Measurements from ENCODE around the gene RGS7.
"Not testable (repeated sequence)": the region's sequence is repeated elsewhere in the genome, so short reads cannot be mapped to it uniquely, and the experiment has no call there.

RGS7 gene

GRCh38 chr1:241275226-241275625 lies 81.8 kb downstream of the RGS7 start:
- in situ Hi-C loops (cut with MboI; ENCODE audit: low sequenced_read_pairs) = no loop called here

DNA sequence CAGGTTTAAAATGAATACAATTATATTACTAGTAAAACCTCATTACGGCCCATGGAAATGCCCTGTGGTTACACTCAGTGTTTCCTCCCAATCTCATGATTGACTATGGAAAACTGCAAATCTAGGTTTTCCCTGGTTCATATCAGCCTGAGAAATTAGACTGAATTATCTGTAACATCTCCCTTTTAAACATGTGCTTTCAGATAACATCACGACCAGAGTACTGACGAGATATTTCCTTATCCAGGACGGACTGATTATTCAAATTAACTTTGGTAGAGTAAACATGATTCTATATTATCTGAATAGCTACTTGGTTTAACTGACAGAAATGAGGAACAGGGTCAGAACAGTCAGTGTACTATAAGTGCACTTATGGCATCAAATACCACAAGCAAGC lies 82.3 kb downstream of the RGS7 start:
- in situ Hi-C loops (cut with MboI; ENCODE audit: low sequenced_read_pairs) = no loop called here

DNA sequence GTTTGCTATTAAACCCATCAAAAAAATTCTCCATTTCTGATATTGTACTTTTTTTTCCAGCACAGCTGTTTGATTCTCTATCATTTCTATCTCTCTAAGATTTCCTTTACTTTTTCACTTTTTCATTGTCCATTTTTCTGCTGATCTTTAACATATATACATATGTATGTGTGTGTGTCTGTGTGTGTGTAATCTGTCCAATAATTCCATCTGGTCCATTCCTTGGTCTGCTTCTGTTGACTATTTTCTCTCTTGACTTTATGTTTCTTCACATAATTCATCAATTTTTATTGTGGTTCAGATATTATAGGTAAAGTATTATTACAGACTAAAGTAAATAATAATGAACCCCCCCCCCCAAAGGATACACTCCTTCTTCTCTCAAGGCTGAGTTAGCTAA lies 84.2 kb downstream of the RGS7 start:
- in situ Hi-C loops (cut with MboI; ENCODE audit: low sequenced_read_pairs) = no loop called here

GRCh38 chr1:241271427-241271826 lies 85.6 kb downstream of the RGS7 start:
- in situ Hi-C loops (cut with MboI; ENCODE audit: low sequenced_read_pairs) = no loop called here

GRCh38 chr1:241270016-241270415 lies 87.0 kb downstream of the RGS7 start:
- in situ Hi-C loops (cut with MboI; ENCODE audit: low sequenced_read_pairs) = no loop called here

DNA sequence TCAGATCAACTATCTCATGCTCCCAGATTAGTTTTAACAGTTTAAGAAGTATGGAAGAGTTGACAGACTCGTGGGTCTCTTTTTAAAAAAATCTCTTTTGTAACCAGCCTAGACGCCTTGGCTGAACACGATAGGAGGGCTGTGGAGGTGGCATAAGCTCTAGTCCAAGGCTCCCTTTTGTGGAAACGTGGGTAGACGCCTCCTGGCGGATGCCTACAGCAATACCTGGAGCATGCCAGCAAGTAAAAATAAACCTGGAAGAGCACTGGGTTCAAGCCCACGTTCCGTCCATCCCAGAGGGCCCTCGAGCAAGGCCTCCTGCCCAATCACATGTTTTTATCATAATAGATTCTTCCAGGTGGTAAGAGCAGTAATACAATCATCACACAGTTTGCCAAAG lies 87.9 kb downstream of the RGS7 start:
- in situ Hi-C loops (cut with MboI; ENCODE audit: low sequenced_read_pairs) = no loop called here

- in situ Hi-C loops (cut with MboI; ENCODE audit: low sequenced_read_pairs) = no loop called here
These were observed 90.9 kb downstream of the RGS7 start for GRCh38 chr1:241266121-241266520.

DNA sequence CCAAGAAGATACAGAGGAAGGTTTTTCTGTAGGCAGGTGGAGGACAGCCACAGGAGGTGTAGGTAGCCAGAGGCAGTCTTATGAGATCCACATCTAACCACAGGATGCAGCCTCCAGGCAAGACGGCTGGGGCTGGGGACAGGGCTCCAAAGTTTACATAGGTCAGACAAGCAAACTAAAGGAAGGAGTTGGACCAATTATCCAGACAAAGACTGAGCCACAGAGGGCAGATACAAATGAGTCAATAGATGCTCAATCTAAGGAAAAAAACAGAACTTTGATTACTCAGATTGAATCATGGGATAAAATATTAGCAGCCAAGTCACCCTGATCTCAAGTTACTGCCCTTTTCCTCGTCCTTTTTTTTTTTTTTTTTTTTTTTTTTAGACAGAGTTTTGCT lies 91.6 kb downstream of the RGS7 start:
- in situ Hi-C loops (cut with MboI; ENCODE audit: low sequenced_read_pairs) = no loop called here

DNA sequence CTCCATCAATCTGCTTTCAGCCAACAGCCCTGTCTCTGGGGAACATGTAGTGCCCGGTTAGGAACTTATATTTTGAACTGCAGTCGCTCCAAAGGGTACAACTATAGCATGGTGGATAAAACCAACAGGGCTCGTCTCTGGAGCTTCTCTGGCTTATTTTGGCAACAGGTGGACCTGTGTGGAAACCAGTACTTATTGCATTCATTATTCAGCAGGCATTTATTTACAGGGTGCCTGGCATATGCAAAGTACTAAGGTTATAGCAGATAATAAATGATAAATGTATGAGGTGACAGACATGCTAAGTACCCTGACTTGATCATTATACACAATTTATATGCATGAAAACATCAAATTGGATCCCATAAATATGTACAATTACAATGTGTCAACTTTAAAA lies 93.7 kb downstream of the RGS7 start:
- in situ Hi-C loops (cut with MboI; ENCODE audit: low sequenced_read_pairs) = no loop called here

GRCh38 chr1:241253471-241253870 lies 103.5 kb downstream of the RGS7 start:
- in situ Hi-C loops (cut with MboI; ENCODE audit: low sequenced_read_pairs) = no loop called here

- in situ Hi-C loops (cut with MboI; ENCODE audit: low sequenced_read_pairs) = no loop called here
These were observed 106.5 kb downstream of the RGS7 start for GRCh38 chr1:241250465-241250864.

DNA sequence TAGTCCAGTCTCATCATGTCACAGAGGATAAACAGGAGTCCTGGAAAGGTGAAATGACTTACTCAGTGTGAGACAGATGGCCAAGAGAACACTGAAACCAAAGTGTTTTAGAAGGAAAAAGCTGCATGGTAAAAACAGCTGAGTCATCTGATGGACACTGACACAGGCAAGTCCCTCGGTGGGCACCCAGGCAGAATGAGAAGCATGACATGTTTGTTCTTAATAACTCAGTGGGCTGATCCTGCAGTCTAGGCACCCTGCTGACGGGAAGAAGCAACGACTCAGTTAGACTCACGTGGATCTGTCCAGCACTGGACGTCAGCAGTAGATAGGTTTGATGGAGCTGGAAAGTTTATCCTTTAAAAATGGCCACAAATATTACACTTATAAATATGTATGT lies 116.9 kb downstream of the RGS7 start:
- in situ Hi-C loops (cut with MboI; ENCODE audit: low sequenced_read_pairs) = no loop called here

GRCh38 chr1:241237873-241238272 lies 119.1 kb downstream of the RGS7 start:
- in situ Hi-C loops (cut with MboI; ENCODE audit: low sequenced_read_pairs) = no loop called here

DNA sequence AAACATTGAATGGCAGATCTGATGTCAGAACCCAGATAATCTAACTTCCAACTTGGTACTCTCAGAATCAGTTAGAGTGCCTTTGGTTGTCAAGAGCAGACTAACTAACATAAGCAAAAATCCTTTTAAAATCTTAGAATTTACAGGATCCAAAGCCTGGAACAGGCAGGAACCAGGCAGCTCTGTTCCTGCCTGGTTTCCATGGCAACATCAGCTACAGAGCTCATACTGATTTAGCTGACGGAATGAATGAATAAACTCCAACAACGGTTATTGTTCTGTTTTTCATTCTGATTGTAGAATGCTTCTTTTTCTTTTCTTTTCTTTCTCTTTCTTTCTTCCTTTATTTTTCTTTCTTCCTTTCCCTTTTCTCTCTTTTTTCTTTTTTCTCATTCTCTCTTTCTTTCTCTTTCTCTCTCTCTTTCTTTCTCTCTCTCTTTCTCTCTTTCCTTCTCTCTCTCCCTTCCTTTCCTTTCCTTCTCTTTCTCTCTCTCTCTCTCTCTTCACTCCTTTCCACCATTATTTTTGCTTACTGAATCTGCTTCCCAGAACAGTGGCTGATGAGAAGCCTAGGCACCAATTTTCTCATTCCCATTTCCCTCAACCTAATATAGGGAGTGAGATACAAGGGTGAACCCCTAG lies 121.6 kb downstream of the RGS7 start:
- in situ Hi-C loops (cut with MboI; ENCODE audit: low sequenced_read_pairs) = no loop called here

DNA sequence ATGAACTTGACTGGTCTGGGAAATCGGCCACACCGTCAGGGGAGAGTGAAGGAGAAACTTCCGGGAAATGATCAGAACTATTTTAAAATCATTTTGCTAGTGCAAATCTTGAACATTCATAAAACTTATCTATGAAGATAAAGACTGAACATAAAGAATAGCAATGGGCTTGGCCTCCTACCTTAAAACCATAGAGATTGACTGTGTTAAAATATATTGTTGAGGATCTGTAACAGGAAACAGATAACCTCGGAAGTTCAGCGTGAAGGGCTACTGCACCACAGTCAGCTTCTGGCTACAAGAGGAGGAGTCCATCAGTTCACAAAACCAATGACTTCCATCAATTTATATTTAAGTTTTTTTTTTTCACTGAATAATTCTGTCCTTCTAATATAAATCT lies 127.3 kb downstream of the RGS7 start:
- in situ Hi-C loops (cut with MboI; ENCODE audit: low sequenced_read_pairs) = no loop called here

- in situ Hi-C loops (cut with MboI; ENCODE audit: low sequenced_read_pairs) = no loop called here
These were observed 127.8 kb downstream of the RGS7 start for GRCh38 chr1:241229216-241229615.

- in situ Hi-C loops (cut with MboI; ENCODE audit: low sequenced_read_pairs) = no loop called here
These were observed 128.7 kb downstream of the RGS7 start for GRCh38 chr1:241228339-241228738.

- in situ Hi-C loops (cut with MboI; ENCODE audit: low sequenced_read_pairs) = no loop called here
These were observed 131.3 kb downstream of the RGS7 start for GRCh38 chr1:241225741-241226140.

DNA sequence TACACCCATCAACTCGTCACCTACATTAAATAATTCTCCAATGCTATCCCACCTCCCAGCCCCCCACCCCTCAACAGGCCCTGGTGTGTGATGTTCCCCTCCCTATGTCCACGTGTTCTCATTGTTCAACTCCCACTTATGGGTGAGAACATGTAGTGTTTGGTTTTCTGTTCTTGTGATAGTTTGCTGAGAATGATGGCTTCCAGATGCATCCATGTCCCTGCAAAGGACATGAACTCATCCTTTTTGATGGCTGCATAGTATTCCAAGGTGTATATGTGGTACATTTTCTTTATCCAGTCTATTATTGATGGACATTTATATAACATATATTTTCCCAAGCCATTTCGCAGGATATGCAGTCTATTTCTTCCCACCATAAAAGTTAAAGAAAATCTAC lies 132.8 kb downstream of the RGS7 start:
- in situ Hi-C loops (cut with MboI; ENCODE audit: low sequenced_read_pairs) = not testable (repeated sequence)

- in situ Hi-C loops (cut with MboI; ENCODE audit: low sequenced_read_pairs) = not testable (repeated sequence)
These were observed 134.2 kb downstream of the RGS7 start for GRCh38 chr1:241222813-241223212.

- in situ Hi-C loops (cut with MboI; ENCODE audit: low sequenced_read_pairs) = no loop called here
These were observed 135.7 kb downstream of the RGS7 start for GRCh38 chr1:241221319-241221718.

DNA sequence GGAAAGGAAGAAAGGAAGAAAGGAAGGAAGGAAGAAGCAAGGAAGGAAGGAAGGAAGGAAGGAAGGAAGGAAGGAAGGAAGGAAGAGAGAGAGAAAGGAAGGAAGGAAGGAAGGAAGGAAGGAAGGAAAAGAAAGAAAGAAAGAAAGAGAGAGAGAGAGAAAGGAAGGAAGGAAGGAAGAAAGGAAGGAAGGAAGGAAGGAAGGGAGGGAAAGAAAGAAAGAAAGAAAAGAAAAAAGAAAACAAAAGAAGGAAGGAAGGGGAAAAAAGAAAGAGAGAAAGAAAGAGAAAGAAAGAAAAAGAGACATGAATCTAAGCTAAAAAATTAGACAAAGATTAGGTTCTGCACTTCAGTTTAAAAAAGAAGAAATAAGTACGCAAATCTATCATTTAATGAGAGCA lies 136.1 kb downstream of the RGS7 start:
- in situ Hi-C loops (cut with MboI; ENCODE audit: low sequenced_read_pairs) = not testable (repeated sequence)

DNA sequence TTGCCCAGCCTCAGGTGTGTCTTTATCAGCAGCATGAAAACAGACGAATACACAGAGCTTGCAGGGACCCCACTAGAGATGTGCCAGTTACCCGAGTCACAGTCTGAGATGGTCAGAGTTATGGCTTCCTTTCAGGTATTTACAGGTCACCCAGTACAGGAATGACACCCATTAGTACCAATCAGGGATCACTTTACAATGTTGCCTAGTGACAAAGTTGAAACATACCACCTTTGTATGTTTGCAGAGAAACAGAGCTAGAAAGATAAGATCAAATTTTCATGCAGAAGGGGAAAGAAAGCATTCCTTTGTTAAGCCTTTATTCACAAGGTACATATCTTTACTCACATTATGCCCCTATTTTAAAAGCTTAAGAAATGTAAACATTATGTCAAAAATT lies 137.6 kb downstream of the RGS7 start:
- in situ Hi-C loops (cut with MboI; ENCODE audit: low sequenced_read_pairs) = no loop called here
